HG03378 (cell line): ENCODE results near the gene SCN8A.
"Not testable (repeated sequence)": the region's sequence is repeated elsewhere in the genome, so short reads cannot be mapped to it uniquely, and the experiment has no call there.

Source experiments
- ATAC-seq: cut with Tn5 transposase; IDR thresholded peaks from one replicate; pipeline ENCODE4 v1.9.1; 2021; ENCODE audit warnings: mild to moderate bottlenecking, moderate library complexity; ENCODE audit not compliant: unreplicated experiment

Gene SCN8A

GRCh38 chr12:51621156-51621922 is 30.3 kb downstream of the SCN8A start:
- ATAC-seq = no peak

GRCh38 chr12:51622564-51622963 is 31.5 kb downstream of the SCN8A start:
- ATAC-seq = no peak

GRCh38 chr12:51625370-51625769 is 34.3 kb downstream of the SCN8A start:
- ATAC-seq = no peak

- no peak for ATAC-seq
Measured at GRCh38 chr12:51626115-51626514, 35.1 kb downstream of the SCN8A start.

GRCh38 chr12:51626629-51627028 is 35.6 kb downstream of the SCN8A start:
- ATAC-seq = no peak

- ATAC-seq = no peak
Measured at GRCh38 chr12:51630256-51630880, 39.3 kb downstream of the SCN8A start.

- ATAC-seq = no peak
Measured at GRCh38 chr12:51630986-51631385, 40.0 kb downstream of the SCN8A start.

- no peak for ATAC-seq
Measured at GRCh38 chr12:51631591-51631990, 40.6 kb downstream of the SCN8A start.

- ATAC-seq = no peak
Measured at GRCh38 chr12:51632623-51633022, 41.6 kb downstream of the SCN8A start.

- no peak for ATAC-seq
Measured at GRCh38 chr12:51635346-51635745, 44.3 kb downstream of the SCN8A start.

- no peak for ATAC-seq
Measured at GRCh38 chr12:51636581-51636980, 45.5 kb downstream of the SCN8A start.

- ATAC-seq = no peak
Measured at GRCh38 chr12:51636986-51637385, 46.0 kb downstream of the SCN8A start.

- no peak for ATAC-seq
Measured at GRCh38 chr12:51639361-51639760, 48.3 kb downstream of the SCN8A start.

GRCh38 chr12:51642286-51642685 is 51.3 kb downstream of the SCN8A start:
- no peak for ATAC-seq

GRCh38 chr12:51643951-51644350 is 52.9 kb downstream of the SCN8A start:
- ATAC-seq = no peak

- ATAC-seq = not testable (repeated sequence)
Measured at GRCh38 chr12:51644691-51645090, 53.7 kb downstream of the SCN8A start.

- ATAC-seq = no peak
Measured at GRCh38 chr12:51645961-51646360, 54.9 kb downstream of the SCN8A start.

GRCh38 chr12:51647647-51648046 is 56.6 kb downstream of the SCN8A start:
- no peak for ATAC-seq

GRCh38 chr12:51653431-51653830 is 62.4 kb downstream of the SCN8A start:
- no peak for ATAC-seq

- ATAC-seq = no peak
Measured at GRCh38 chr12:51661199-51661598, 70.2 kb downstream of the SCN8A start.

GRCh38 chr12:51661836-51662235 is 70.8 kb downstream of the SCN8A start:
- ATAC-seq = no peak

- no peak for ATAC-seq
Measured at GRCh38 chr12:51662728-51663154, 71.7 kb downstream of the SCN8A start.

GRCh38 chr12:51663390-51663789 is 72.4 kb downstream of the SCN8A start:
- ATAC-seq = no peak
